ENCODE measurements around the gene VAV1. TPM values are rescaled to one million over a fixed set of nuclear protein-coding genes. Genes with fewer than 3 reads are reported as not detected.
"Not testable (repeated sequence)": the region's sequence is repeated elsewhere in the genome, so short reads cannot be mapped to it uniquely, and the experiment has no call there.

Gene VAV1
- total and polyA plus RNA-seq, 10 of the 15 experiments (the other 5 are each of a cell fraction or from before 2014, with no cell fraction given): 1.6 to 76.8 (median 40.7) TPM

GRCh38 chr19:6797646-6798045 is 25.1 kb downstream of the VAV1 start (continued):
- TF ChIP-seq IRF5 (IDR thresholded peaks at IDR 0.05; ENCODE audit: borderline replicate concordance): no peak

GRCh38 chr19:6800160-6800790 is 27.8 kb downstream of the VAV1 start:
- TF ChIP-seq IKZF2 (IDR thresholded peaks at IDR 0.05): peak in 1 of 2 experiments; percentile 16; a peak in 1 of 4 replicates
- TF ChIP-seq RUNX3 (IDR thresholded peaks at IDR 0.05; ENCODE audit: low read length): peak; percentile 32; the same call in 1 of the 2 replicates
- H2AFZ ChIP-seq (ENCODE audit: control insufficient read depth, low read depth, low read length); in situ Hi-C loops (cut with MboI); BruUV-seq (replicated peaks); H3K9me3 ChIP-seq (replicated peaks; ENCODE audit: control insufficient read depth, insufficient read depth, low read length); H3K27me3 ChIP-seq (replicated peaks in 1 of 2; ENCODE audit: control insufficient read depth in 2 of 2, insufficient read depth in 2 of 2, low read length in 1 of 2); H4K20me1 ChIP-seq (ENCODE audit: control insufficient read depth, insufficient read depth); H3K36me3 ChIP-seq (ENCODE audit: control insufficient read depth in 2 of 2, insufficient read depth in 2 of 2, low read length in 1 of 2); FAIRE-seq; DNase-seq (ENCODE audit: low read depth, low spot score): not testable (repeated sequence)
- SMC1A ChIA-PET (ENCODE audit: uncharacterized antibody, unreplicated experiment): interaction anchor here (0.9 to 4.2 kb wide), 9 partner anchors 9 to 63 kb away, joined by 3 to 28 read pairs (median 11); partner anchors contain the start of genes GPR108 and VAV1
- Histone ChIP-seq H3K4me2 (ENCODE audit: control insufficient read depth, insufficient read depth) (peak overlapping the region; percentile 100), H3K4me1 (ENCODE audit: control insufficient read depth, insufficient read depth, low read length) (peaks cover 25% of the 10 kb centered on the region), H3K79me2 (ENCODE audit: control insufficient read depth, insufficient read depth, low read length) (peaks cover 62% of the 10 kb centered on the region), H3K9ac (ENCODE audit: control insufficient read depth, insufficient read depth, low read length) (peak overlapping the region; percentile 83; the same call in 1 of the 2 replicates), H3K4me3 (peak overlapping the region; percentile 66; the same call in 1 of the 2 replicates), H3K27ac (ENCODE audit: control insufficient read depth, insufficient read depth) (peak overlapping the region; percentile 89; the same call in 1 of the 2 replicates)
- POLR2A ChIA-PET: interaction anchor here (0.6 to 5.8 kb wide), 7 partner anchors 9 to 191 kb away, joined by 3 to 72 read pairs (median 5); partner anchors contain the start of gene VAV1
- intact Hi-C loops (cut with micrococcal nuclease; ENCODE audit: unreplicated experiment): loop anchor here (2.0 kb wide), 1 partner anchor 63 kb away; the partner anchor contains the start of gene GPR108
- ATAC-seq: peak; percentile 3; the same call in 1 of the 3 replicates
- RAD21 ChIA-PET (ENCODE audit: unreplicated experiment): interaction anchor here (1.0 to 4.8 kb wide), 7 partner anchors 9 to 62 kb away, joined by 3 to 98 read pairs (median 8); partner anchors contain the start of gene VAV1
- WGBS (ENCODE audit: insufficient coverage, insufficient replicate concordance, low lambda C conversion rate, missing lambda C conversion rate): 2% methylated on average over 14 of the region's 14 CpGs
- CTCF ChIA-PET: interaction anchor here (1.3 to 6.5 kb wide), 7 partner anchors 9 to 674 kb away, joined by 5 to 47 read pairs (median 7); partner anchors contain the start of genes GPR108, TNFSF14 and VAV1

Measured in GM12878 (cell line).